ENCODE results near the gene LAMC1.

LAMC1 gene

GRCh38 chr1:183124259-183124658 lies 101.0 kb downstream of the LAMC1 start:
- Histone ChIP-seq H3K14ac (ENCODE audit: low read length) (no peak overlapping the region), H3K9ac (ENCODE audit: low read depth, low read length, poor library complexity) (no peak overlapping the region), H3K18ac (ENCODE audit: low read length) (no peak overlapping the region), H3K9me3 (replicated peaks in 1 of 2; ENCODE audit: control insufficient read depth in 2 of 2, insufficient read depth in 1 of 2, low read depth in 1 of 2, low read length in 2 of 2) (no peaks in the 10 kb centered on the region), H2BK120ac (ENCODE audit: low read depth, low read length) (no peak overlapping the region), H3K36me3 (replicated peaks in 1 of 2; ENCODE audit: control insufficient read depth in 2 of 2, insufficient read depth in 2 of 2, low read length in 2 of 2) (peaks cover 33 to 98% of the 10 kb centered on the region in 2 donors), H2AFZ (ENCODE audit: low read length) (no peak overlapping the region), H3K4ac (ENCODE audit: low read length) (no peak overlapping the region), H2BK5ac (ENCODE audit: low read length) (no peak overlapping the region), H2BK12ac (ENCODE audit: low read length) (no peak overlapping the region), H2AK5ac (ENCODE audit: low read depth, low read length) (no peak overlapping the region), H4K91ac (ENCODE audit: low read depth, low read length, poor library complexity) (no peak overlapping the region), H3K79me1 (ENCODE audit: low read depth, low read length) (no peaks in the 10 kb centered on the region), H3K27ac (replicated peaks; ENCODE audit: low read length) (no peak overlapping the region), H3K4me3 (ENCODE audit: low read length in 2 of 2) (no peak overlapping the region), H4K8ac (ENCODE audit: low read depth, low read length) (no peak overlapping the region), H3K4me2 (ENCODE audit: insufficient read depth, low read length, poor library complexity, severe bottlenecking) (no peak overlapping the region), H3K27me3 (ENCODE audit: control insufficient read depth in 3 of 3, insufficient read depth in 3 of 3, low read depth in 1 of 3, low read length in 3 of 3) (no peaks in the 10 kb centered on the region), H3K4me1 (ENCODE audit: control insufficient read depth in 2 of 2, insufficient read depth in 1 of 2, low read depth in 1 of 2, low read length in 2 of 2) (no peaks in the 10 kb centered on the region), H2BK15ac (ENCODE audit: low read length) (no peak overlapping the region), H3K23ac (ENCODE audit: low read depth, low read length, poor library complexity) (no peak overlapping the region)
- no peak for DNase-seq (ENCODE audit: low spot score)
- WGBS, 2 donors (ENCODE audit: extremely low coverage in 2 of 2, insufficient read length in 2 of 2, insufficient replicate concordance in 1 of 2), result no CpG with 5 or more reads among the region's 2 CpGs

GRCh38 chr1:183125279-183125999 lies 102.2 kb downstream of the LAMC1 start:
- Histone ChIP-seq H3K23ac (ENCODE audit: low read depth, low read length, poor library complexity) (no peak overlapping the region), H3K36me3 (replicated peaks in 1 of 2; ENCODE audit: control insufficient read depth in 2 of 2, insufficient read depth in 2 of 2, low read length in 2 of 2) (peaks cover 40 to 98% of the 10 kb centered on the region in 2 donors), H3K18ac (ENCODE audit: low read length) (no peak overlapping the region)

GRCh38 chr1:183126000-183126366 lies 102.8 kb downstream of the LAMC1 start:
- no peak for DNase-seq (ENCODE audit: low spot score)
- Histone ChIP-seq H3K79me1 (ENCODE audit: low read depth, low read length) (no peaks in the 10 kb centered on the region), H3K27me3 (ENCODE audit: control insufficient read depth in 3 of 3, insufficient read depth in 3 of 3, low read depth in 1 of 3, low read length in 3 of 3) (no peaks in the 10 kb centered on the region), H3K36me3 (replicated peaks in 1 of 2; ENCODE audit: control insufficient read depth in 2 of 2, insufficient read depth in 2 of 2, low read length in 2 of 2) (peaks cover 41 to 98% of the 10 kb centered on the region in 2 donors), H2AFZ (ENCODE audit: low read length) (no peak overlapping the region), H2BK5ac (ENCODE audit: low read length) (no peak overlapping the region), H3K14ac (ENCODE audit: low read length) (no peak overlapping the region), H3K4ac (ENCODE audit: low read length) (no peak overlapping the region), H3K4me1 (ENCODE audit: control insufficient read depth in 2 of 2, insufficient read depth in 1 of 2, low read depth in 1 of 2, low read length in 2 of 2) (no peaks in the 10 kb centered on the region), H3K23ac (ENCODE audit: low read depth, low read length, poor library complexity) (no peak overlapping the region), H4K8ac (ENCODE audit: low read depth, low read length) (no peak overlapping the region), H3K9me3 (replicated peaks in 1 of 2; ENCODE audit: control insufficient read depth in 2 of 2, insufficient read depth in 1 of 2, low read depth in 1 of 2, low read length in 2 of 2) (no peaks in the 10 kb centered on the region), H3K18ac (ENCODE audit: low read length) (no peak overlapping the region), H3K4me3 (ENCODE audit: low read length in 2 of 2) (no peak overlapping the region), H3K4me2 (ENCODE audit: insufficient read depth, low read length, poor library complexity, severe bottlenecking) (no peak overlapping the region), H2BK120ac (ENCODE audit: low read depth, low read length) (no peak overlapping the region), H4K91ac (ENCODE audit: low read depth, low read length, poor library complexity) (no peak overlapping the region), H3K9ac (ENCODE audit: low read depth, low read length, poor library complexity) (no peak overlapping the region), H3K27ac (replicated peaks; ENCODE audit: low read length) (no peak overlapping the region), H2BK12ac (ENCODE audit: low read length) (no peak overlapping the region), H2BK15ac (ENCODE audit: low read length) (no peak overlapping the region), H2AK5ac (ENCODE audit: low read depth, low read length) (no peak overlapping the region)
- no CpG with 5 or more reads among the region's 5 CpGs for WGBS, 2 donors (ENCODE audit: extremely low coverage in 2 of 2, insufficient read length in 2 of 2, insufficient replicate concordance in 1 of 2)

More at GRCh38 chr1:183125279-183125999, 102.2 kb downstream of the LAMC1 start:
- Histone ChIP-seq H3K14ac (ENCODE audit: low read length) (no peak overlapping the region), H2AK5ac (ENCODE audit: low read depth, low read length) (no peak overlapping the region), H3K27me3 (ENCODE audit: control insufficient read depth in 3 of 3, insufficient read depth in 3 of 3, low read depth in 1 of 3, low read length in 3 of 3) (no peaks in the 10 kb centered on the region), H3K9me3 (replicated peaks in 1 of 2; ENCODE audit: control insufficient read depth in 2 of 2, insufficient read depth in 1 of 2, low read depth in 1 of 2, low read length in 2 of 2) (no peaks in the 10 kb centered on the region), H3K4ac (ENCODE audit: low read length) (no peak overlapping the region), H2BK15ac (ENCODE audit: low read length) (no peak overlapping the region), H3K4me1 (ENCODE audit: control insufficient read depth in 2 of 2, insufficient read depth in 1 of 2, low read depth in 1 of 2, low read length in 2 of 2) (no peaks in the 10 kb centered on the region), H4K91ac (ENCODE audit: low read depth, low read length, poor library complexity) (no peak overlapping the region), H3K9ac (ENCODE audit: low read depth, low read length, poor library complexity) (no peak overlapping the region), H3K79me1 (ENCODE audit: low read depth, low read length) (no peaks in the 10 kb centered on the region), H2AFZ (ENCODE audit: low read length) (no peak overlapping the region), H2BK120ac (ENCODE audit: low read depth, low read length) (no peak overlapping the region), H2BK5ac (ENCODE audit: low read length) (no peak overlapping the region), H3K4me3 (ENCODE audit: low read length in 2 of 2) (no peak overlapping the region), H3K27ac (replicated peaks; ENCODE audit: low read length) (no peak overlapping the region), H2BK12ac (ENCODE audit: low read length) (no peak overlapping the region), H4K8ac (ENCODE audit: low read depth, low read length) (no peak overlapping the region), H3K4me2 (ENCODE audit: insufficient read depth, low read length, poor library complexity, severe bottlenecking) (no peak overlapping the region)
- DNase-seq (ENCODE audit: low spot score), result no peak
- WGBS, 2 donors (ENCODE audit: extremely low coverage in 2 of 2, insufficient read length in 2 of 2, insufficient replicate concordance in 1 of 2), result no CpG with 5 or more reads among the region's 5 CpGs

GRCh38 chr1:183126528-183126927 lies 103.3 kb downstream of the LAMC1 start:
- Histone ChIP-seq H3K27ac (replicated peaks; ENCODE audit: low read length) (no peak overlapping the region), H3K27me3 (ENCODE audit: control insufficient read depth in 3 of 3, insufficient read depth in 3 of 3, low read depth in 1 of 3, low read length in 3 of 3) (no peaks in the 10 kb centered on the region), H3K79me1 (ENCODE audit: low read depth, low read length) (no peaks in the 10 kb centered on the region), H3K4me3 (ENCODE audit: low read length in 2 of 2) (no peak overlapping the region), H3K9me3 (replicated peaks in 1 of 2; ENCODE audit: control insufficient read depth in 2 of 2, insufficient read depth in 1 of 2, low read depth in 1 of 2, low read length in 2 of 2) (no peaks in the 10 kb centered on the region), H3K4me2 (ENCODE audit: insufficient read depth, low read length, poor library complexity, severe bottlenecking) (no peak overlapping the region), H3K9ac (ENCODE audit: low read depth, low read length, poor library complexity) (no peak overlapping the region), H4K91ac (ENCODE audit: low read depth, low read length, poor library complexity) (no peak overlapping the region), H3K14ac (ENCODE audit: low read length) (no peak overlapping the region), H2BK120ac (ENCODE audit: low read depth, low read length) (no peak overlapping the region), H2BK5ac (ENCODE audit: low read length) (no peak overlapping the region), H3K36me3 (replicated peaks in 1 of 2; ENCODE audit: control insufficient read depth in 2 of 2, insufficient read depth in 2 of 2, low read length in 2 of 2) (peaks cover 40 to 100% of the 10 kb centered on the region in 2 donors), H4K8ac (ENCODE audit: low read depth, low read length) (no peak overlapping the region), H3K18ac (ENCODE audit: low read length) (no peak overlapping the region), H2AK5ac (ENCODE audit: low read depth, low read length) (no peak overlapping the region), H3K4ac (ENCODE audit: low read length) (no peak overlapping the region), H2AFZ (ENCODE audit: low read length) (no peak overlapping the region), H3K4me1 (ENCODE audit: control insufficient read depth in 2 of 2, insufficient read depth in 1 of 2, low read depth in 1 of 2, low read length in 2 of 2) (no peaks in the 10 kb centered on the region), H3K23ac (ENCODE audit: low read depth, low read length, poor library complexity) (no peak overlapping the region), H2BK12ac (ENCODE audit: low read length) (no peak overlapping the region), H2BK15ac (ENCODE audit: low read length) (no peak overlapping the region)
- no CpG with 5 or more reads among the region's 1 CpG for WGBS, 2 donors (ENCODE audit: extremely low coverage in 2 of 2, insufficient read length in 2 of 2, insufficient replicate concordance in 1 of 2)
- no peak for DNase-seq (ENCODE audit: low spot score)

Data from neuronal stem cell (in vitro differentiated cells).